Gastroesophageal sphincter (tissue), 3 donors: ENCODE results near the gene EXO1.

Source experiments
- POLR2A ChIP-seq, 2 donors: fragments of 450-650 bp; IDR thresholded peaks; one replicate each; pipeline ENCODE4 v1.6.1; 2017; ENCODE audit warnings: antibody characterized with exemption in 2 of 2, mild to moderate bottlenecking in 2 of 2, moderate library complexity in 1 of 2
- POLR2AphosphoS5 ChIP-seq: sonication (generic); formaldehyde crosslinking; IDR thresholded peaks from one replicate; pipeline ENCODE4 v1.6.1; 2017; ENCODE audit warnings: antibody characterized with exemption
- TF ChIP-seq, protein P1 (sequence below), 4 experiments: fragments of 200-600 bp in 2 of 4; fragments of 450-650 bp in 2 of 4; sonication (generic) in 1 of 4; IDR thresholded peaks; one replicate each; pipeline ENCODE4 v1.5.1; 2017 to 2019; ENCODE audit warnings: antibody characterized with exemption in 4 of 4, mild to moderate bottlenecking in 2 of 4, moderate library complexity in 2 of 4

DNA sequence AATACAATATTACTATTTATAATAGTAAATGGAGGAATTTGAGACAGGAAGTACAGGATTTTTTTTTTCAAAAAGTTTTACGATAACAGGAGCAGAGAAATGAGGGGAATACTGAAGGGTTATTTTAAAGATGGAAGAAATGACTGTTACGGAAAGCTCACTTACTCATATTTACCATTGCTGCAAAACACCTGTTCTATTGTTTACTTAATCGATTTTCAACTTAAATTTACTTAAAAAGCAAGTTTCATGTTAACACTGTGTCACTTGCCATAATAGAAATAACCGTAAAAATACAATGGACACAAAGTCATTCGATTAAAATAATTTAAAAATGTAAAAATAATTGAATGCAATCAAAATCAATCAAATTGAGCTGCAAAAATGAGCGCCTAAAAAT, 3.4 kb upstream of the EXO1 start:
- TF ChIP-seq, protein P1, sequence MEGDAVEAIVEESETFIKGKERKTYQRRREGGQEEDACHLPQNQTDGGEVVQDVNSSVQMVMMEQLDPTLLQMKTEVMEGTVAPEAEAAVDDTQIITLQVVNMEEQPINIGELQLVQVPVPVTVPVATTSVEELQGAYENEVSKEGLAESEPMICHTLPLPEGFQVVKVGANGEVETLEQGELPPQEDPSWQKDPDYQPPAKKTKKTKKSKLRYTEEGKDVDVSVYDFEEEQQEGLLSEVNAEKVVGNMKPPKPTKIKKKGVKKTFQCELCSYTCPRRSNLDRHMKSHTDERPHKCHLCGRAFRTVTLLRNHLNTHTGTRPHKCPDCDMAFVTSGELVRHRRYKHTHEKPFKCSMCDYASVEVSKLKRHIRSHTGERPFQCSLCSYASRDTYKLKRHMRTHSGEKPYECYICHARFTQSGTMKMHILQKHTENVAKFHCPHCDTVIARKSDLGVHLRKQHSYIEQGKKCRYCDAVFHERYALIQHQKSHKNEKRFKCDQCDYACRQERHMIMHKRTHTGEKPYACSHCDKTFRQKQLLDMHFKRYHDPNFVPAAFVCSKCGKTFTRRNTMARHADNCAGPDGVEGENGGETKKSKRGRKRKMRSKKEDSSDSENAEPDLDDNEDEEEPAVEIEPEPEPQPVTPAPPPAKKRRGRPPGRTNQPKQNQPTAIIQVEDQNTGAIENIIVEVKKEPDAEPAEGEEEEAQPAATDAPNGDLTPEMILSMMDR (IDR thresholded peaks at IDR 0.05) = no peak
- TF ChIP-seq POLR2AphosphoS5 (no peak), POLR2A (IDR thresholded peaks at IDR 0.05) (no peak)
